Activated CD4-positive, alpha-beta T cell treated with anti-CD3 and anti-CD28 coated beads, Interleukin-10, Interleukin-2, amounts not matched to agents 100 ng/mL and 50 ng/mL, durations not matched to agents 16 hours and 8 hours (primary cell): ENCODE measurements around the gene DRAM1.
"Not testable (repeated sequence)": the region's sequence is repeated elsewhere in the genome, so short reads cannot be mapped to it uniquely, and the experiment has no call there.

ENCODE experiments used
- DNase-seq: peaks from one replicate; pipeline ENCODE4 v3.0.0-alpha.2; 2020

The DRAM1 gene, protein sequence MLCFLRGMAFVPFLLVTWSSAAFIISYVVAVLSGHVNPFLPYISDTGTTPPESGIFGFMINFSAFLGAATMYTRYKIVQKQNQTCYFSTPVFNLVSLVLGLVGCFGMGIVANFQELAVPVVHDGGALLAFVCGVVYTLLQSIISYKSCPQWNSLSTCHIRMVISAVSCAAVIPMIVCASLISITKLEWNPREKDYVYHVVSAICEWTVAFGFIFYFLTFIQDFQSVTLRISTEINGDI

GRCh38 chr12:101876861-101877805 is at the start of gene DRAM1:
Gene DRAM1, plus strand, starts transcription at chr12:101877580. Its CDS starts 210 bp downstream, at chr12:101877790.
- peak; percentile 88 for DNase-seq

DNA sequence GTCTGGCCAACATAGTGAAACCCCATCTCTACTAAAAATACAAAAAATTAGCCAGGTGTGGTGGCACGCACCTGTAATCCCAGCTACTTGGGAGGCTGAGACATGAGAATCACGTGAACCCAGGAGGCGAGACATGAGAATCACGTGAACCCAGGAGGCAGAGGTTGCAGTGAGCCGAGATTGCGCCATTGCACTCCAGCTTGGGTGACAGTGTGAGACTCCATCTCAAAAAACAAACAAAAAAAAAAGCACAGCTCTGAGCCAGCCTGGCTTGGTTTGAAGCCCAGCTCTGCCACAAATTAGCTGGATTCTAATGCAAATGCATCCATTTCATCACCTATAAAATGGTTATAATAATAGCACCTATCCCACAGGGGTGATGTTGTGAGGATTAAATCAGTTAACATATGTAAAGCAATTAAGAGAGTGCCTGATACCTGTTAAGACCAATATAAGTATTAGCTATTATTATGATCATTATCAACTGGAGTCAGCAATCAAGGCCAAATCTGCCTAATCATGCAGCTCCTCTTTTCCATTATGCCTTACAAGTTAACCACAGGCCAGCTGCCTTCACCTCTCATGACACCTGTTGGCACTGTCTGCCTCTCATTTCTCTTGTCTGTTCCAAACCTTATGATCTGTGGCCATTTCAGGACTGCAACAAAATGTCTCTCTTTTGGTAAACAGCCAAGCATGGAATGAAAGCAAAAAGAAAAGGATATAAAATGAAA is 48.8 kb upstream of the DRAM1 start:
- peak; percentile 31 for DNase-seq

DNA sequence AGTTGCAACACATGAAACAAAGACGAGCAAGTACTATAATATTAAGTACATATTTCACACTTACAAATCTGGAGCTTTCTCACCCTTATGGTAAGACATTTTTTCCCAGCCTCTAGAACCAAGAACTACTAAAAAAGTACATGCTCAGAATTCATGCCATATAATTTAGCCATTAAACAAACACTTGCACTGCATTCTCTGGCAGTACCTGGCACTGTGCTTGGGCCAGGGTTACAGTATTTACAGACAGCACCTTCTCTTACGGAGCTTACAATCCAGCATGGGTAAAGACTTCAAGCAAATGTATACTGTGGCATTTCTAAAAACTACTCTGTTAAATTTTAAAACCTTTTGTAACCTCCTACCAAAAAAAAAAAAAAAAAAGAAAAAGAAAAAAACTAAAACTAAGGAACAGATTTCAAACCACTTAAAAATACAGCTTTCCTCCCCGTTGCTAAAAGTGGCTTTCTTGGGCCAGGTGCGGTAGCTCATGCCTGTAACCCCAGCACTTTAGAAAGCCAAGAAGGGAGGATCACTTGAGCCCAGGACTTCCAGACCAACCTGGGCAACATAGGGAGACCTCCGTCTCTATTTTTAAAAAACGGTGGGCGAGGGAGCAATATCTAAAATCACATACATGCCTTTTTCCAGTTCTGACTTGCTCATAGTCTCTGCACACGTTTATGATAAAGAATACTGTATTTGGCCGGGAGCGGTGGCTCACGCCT is 47.6 kb upstream of the DRAM1 start:
- DNase-seq = no peak

GRCh38 chr12:101830367-101831325 is 46.7 kb upstream of the DRAM1 start, which contains the start of gene GNPTAB:
Gene GNPTAB, minus strand, starts transcription at chr12:101830959. Its CDS starts 284 bp downstream, at chr12:101830675.
- DNase-seq = peak; percentile 97

- peak; percentile 32 for DNase-seq
Measured at GRCh38 chr12:101832030-101832429, 45.4 kb upstream of the DRAM1 start.

GRCh38 chr12:101838628-101839323 is 38.6 kb upstream of the DRAM1 start:
- no peak for DNase-seq

DNA sequence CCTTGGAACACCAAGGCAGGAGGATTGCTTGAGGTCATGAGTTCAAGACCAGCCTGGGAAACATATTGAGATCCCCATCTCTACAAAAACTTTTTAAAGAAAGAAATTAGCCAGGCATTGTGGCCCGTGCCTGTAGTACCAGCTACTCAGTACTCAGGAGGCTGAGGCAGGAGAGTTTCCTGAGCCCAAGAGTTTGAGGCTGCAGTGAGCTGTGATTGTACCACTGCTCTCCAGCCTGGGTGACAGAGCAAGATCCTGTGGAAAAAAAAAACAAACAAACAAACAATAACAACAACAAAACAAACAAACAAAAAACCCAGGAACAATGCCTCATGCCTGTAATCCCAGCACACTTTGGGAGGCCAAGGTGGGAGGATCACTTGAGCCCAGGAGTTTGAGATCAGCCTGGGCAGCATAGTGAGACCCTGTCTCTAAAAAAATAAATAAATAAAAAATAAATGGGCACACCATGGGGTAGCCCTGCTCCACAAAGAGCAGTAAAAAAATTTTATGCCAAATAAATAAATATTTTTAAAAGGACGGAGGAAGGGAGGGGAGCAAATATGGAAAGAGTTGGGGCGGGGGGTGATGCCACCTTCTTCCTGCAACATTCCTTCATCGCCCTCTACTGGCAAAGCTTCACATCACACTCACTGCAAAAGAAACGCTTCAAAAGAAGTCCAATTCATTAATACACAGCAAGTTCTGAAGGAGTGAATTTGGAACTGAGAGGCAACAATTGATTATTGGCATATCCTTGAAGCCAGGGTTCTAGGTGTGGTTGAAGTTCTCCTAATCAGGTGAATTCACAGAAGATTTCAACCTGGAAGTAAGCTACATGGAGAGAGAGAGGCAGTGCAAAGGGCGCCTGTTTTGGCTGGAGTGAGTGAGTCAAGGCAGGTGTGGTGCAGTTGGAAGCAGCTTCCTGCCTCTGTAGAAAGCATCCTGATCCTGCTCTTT is 37.8 kb upstream of the DRAM1 start:
- peak; percentile 74 for DNase-seq

- no peak for DNase-seq
Measured at GRCh38 chr12:101841069-101841468, 36.3 kb upstream of the DRAM1 start.

GRCh38 chr12:101845137-101845711 is 32.2 kb upstream of the DRAM1 start:
- no peak for DNase-seq

GRCh38 chr12:101847325-101847724 is 30.1 kb upstream of the DRAM1 start:
- DNase-seq = no peak

GRCh38 chr12:101850199-101850598 is 27.2 kb upstream of the DRAM1 start:
- no peak for DNase-seq

DNA sequence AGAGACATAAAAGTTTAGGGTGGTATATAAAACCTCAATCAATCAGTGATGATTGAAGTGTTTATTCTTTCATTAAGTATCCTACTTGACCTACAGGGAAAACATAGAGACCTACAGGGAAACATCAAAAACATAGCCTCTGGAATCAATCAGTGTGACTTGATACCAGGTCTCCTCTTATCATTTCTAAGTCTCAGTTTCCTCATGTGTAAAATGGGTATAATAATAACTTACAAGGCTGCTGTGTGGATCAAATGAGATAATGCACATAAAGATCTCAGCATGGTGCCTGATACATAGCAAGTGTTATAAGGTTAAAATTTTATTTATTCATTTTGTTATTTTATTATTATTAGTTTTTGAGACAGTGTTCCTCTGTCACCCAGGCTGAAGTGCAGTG is 24.4 kb upstream of the DRAM1 start:
- DNase-seq = no peak

DNA sequence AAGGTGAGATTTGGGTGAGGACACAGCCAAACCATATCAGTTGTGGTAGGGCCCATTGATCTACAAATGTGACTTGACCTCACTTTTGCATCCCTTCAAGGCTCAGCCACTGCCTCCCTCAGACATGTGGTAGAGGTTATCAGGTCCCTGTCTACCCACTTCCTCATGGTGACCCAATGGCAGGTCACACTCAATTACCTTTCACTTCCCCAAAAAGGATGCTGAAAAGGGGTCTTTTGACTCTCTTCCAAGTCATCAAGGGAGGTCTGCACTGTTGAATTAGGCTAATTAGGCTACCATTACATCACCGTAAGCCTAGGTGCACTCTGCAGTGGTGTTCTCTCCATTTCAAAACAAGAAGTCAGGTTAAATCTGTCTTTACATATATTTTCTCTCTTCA is 22.6 kb upstream of the DRAM1 start:
- no peak for DNase-seq

DNA sequence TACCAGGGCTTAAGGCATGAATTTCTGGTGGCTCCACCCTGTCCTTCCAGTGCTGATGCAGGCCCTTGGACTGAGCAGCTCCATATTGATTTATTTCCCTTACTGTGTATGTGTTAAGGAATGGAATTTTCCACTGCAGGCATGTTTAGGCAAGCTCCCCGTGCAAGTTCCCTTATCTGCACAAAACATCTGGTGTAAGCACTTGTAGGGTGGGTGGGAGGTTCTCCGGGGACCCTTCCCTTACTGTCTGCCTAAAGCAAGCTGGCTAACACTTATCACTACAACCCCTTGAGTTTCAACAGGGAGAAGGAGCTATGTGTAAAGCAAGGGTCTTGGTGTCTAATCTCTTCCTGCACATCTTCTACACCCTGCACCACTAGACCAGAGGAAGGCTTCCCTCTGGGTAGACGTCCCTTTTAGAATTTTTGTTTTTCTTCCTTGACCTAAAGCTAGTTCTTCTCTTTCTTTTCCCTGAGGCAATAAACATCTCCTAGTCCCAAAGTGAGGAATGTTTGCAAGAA is 22.0 kb upstream of the DRAM1 start:
- no peak for DNase-seq

- DNase-seq = no peak
Measured at GRCh38 chr12:101855976-101856375, 21.4 kb upstream of the DRAM1 start.

DNA sequence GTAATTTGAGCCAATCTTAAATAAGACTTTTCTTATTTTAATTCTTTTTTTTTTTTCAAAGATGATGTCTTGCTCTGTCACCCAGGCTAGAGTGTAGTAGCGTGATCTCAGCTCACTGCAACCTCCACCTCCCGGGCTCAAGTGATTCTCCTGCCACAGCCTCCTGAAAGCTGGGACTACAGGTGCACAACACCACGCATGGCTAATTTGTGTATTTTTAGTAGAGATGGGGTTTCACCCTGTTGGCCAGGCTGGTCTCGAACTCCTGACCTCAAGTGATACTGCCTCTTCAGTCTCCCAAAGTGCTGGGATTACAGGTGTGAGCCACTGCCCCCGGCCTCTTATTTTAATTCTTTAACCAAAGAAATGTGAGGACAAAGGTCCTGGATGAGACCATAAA is 20.8 kb upstream of the DRAM1 start:
- DNase-seq = not testable (repeated sequence)

GRCh38 chr12:101857043-101857558 is 20.3 kb upstream of the DRAM1 start:
- DNase-seq = peak; percentile 51

- no peak for DNase-seq
Measured at GRCh38 chr12:101858361-101858760, 19.0 kb upstream of the DRAM1 start.
